ENCODE results near the gene CLK3. TPM values are rescaled to one million over a fixed set of nuclear protein-coding genes. Genes with fewer than 3 reads are reported as not detected.

The CLK3 gene
- total RNA-seq, 1 donor from 2014 or later, result 109 TPM

GRCh38 chr15:74669627-74670026, 54.0 kb downstream of the CLK3 start:
- intact Hi-C loops (cut with micrococcal nuclease), result no loop called here

DNA sequence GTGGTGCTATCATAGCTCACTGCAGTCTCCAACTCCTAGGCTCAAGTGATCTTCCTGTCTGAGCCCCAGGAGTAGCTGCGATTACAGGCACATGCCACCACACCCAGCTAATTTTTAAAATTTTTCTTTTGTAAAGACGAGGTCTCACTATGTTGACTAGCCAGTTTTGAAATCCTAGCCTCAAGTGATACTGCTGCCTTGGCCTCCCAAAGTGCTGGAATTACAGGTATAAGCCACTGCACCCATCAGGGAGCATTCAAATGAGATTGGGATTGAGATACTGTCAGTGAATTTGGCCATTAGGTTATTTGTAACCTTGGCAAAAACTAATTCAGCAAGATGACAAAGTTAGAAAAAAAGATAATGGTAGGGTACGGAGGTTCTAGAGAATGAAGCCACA, 58.5 kb downstream of the CLK3 start:
- intact Hi-C loops (cut with micrococcal nuclease), result no loop called here

DNA sequence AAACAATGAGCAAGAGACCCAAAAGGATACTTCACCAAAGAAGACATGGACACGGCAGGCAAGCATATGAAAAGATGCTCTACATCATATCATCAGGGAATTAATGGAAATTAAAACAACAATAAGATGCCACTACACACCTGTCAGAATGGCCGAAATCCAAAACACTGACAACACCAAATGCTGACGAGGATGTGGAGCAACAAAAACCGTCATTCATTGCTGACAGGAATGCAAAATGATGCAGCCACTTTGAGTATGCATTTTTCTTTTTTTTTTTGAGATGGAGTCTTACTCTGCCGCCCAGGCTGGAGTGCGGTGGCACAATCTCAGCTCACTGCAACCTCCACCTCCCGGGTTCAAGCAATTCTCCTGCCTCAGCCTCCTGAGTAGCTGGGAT, 61.2 kb downstream of the CLK3 start:
- intact Hi-C loops (cut with micrococcal nuclease), result no loop called here

Other genes starting within 250 kb of the CLK3 start
- not detected in 2 replicates for gene CYP11A1, start 248.2 kb upstream of the CLK3 start, total RNA-seq
- 27.7 and 30.5 TPM in 2 replicates for gene SEMA7A, start 181.9 kb upstream of the CLK3 start, total RNA-seq
- 43.0 and 46.1 TPM in 2 replicates for gene UBL7, start 154.7 kb upstream of the CLK3 start, total RNA-seq
- 46.7 and 47.2 TPM in 2 replicates for gene ARID3B, start 74.6 kb upstream of the CLK3 start, total RNA-seq
- gene EDC3, start 80.2 kb downstream of the CLK3 start, total RNA-seq, result 41.7 and 51.2 TPM in 2 replicates
- gene CYP1A1, start 109.7 kb downstream of the CLK3 start, total RNA-seq, result 0.42 and 0.46 TPM in 2 replicates
- not detected in 2 replicates for gene CYP1A2, start 133.0 kb downstream of the CLK3 start, total RNA-seq
- 461 and 477 TPM in 2 replicates for gene CSK, start 166.2 kb downstream of the CLK3 start, total RNA-seq
- 3.7 and 3.8 TPM in 2 replicates for gene LMAN1L, start 197.0 kb downstream of the CLK3 start, total RNA-seq
- 0.91 and 1.4 TPM in 2 replicates for gene CPLX3, start 210.8 kb downstream of the CLK3 start, total RNA-seq
- 57.9 and 58.0 TPM in 2 replicates for gene ULK3, start 227.3 kb downstream of the CLK3 start, total RNA-seq

Data from T-helper 1 cell treated with Interleukin-12 subunit alpha and Interleukin-12 subunit beta and Interleukin-4 antibody, amounts not matched to agents 30 ng/mL and 1 ng/mL, for 36 hours (primary cell).